Muscle layer of duodenum (tissue), 2 donors: Measurements from ENCODE around the gene MCM3AP.

ENCODE experiments used
- H3K27ac ChIP-seq: one replicate; pipeline ENCODE4 v1.7.0; 2013; ENCODE audit warnings: mild to moderate bottlenecking, low read length
- H3K27me3 ChIP-seq: one replicate; pipeline ENCODE4 v1.7.0; 2013; ENCODE audit warnings: low read depth, mild to moderate bottlenecking, control low read depth, low read length
- H3K36me3 ChIP-seq, 2 donors: one replicate each; pipeline ENCODE4 v1.7.0; 2013; ENCODE audit warnings: low read length in 2 of 2, control low read depth in 1 of 2, mild to moderate bottlenecking in 1 of 2; ENCODE audit not compliant: insufficient read depth in 2 of 2, control insufficient read depth in 1 of 2
- H3K4me1 ChIP-seq, 2 donors: one replicate each; pipeline ENCODE4 v1.7.0; 2013; ENCODE audit warnings: low read length in 2 of 2, mild to moderate bottlenecking in 2 of 2, control low read depth in 1 of 2, moderate library complexity in 1 of 2; ENCODE audit not compliant: insufficient read depth in 2 of 2, control insufficient read depth in 1 of 2
- H3K4me3 ChIP-seq, 2 donors: one replicate each; pipeline ENCODE4 v1.7.0; 2013; ENCODE audit warnings: low read length in 2 of 2, low read depth in 1 of 2, mild to moderate bottlenecking in 1 of 2
- H3K9me3 ChIP-seq, 2 donors: one replicate each; pipeline ENCODE4 v1.7.0; 2013; ENCODE audit warnings: low read length in 2 of 2, control low read depth in 1 of 2, mild to moderate bottlenecking in 1 of 2; ENCODE audit not compliant: control insufficient read depth in 1 of 2
- donor health status: healthy.

The MCM3AP gene

DNA sequence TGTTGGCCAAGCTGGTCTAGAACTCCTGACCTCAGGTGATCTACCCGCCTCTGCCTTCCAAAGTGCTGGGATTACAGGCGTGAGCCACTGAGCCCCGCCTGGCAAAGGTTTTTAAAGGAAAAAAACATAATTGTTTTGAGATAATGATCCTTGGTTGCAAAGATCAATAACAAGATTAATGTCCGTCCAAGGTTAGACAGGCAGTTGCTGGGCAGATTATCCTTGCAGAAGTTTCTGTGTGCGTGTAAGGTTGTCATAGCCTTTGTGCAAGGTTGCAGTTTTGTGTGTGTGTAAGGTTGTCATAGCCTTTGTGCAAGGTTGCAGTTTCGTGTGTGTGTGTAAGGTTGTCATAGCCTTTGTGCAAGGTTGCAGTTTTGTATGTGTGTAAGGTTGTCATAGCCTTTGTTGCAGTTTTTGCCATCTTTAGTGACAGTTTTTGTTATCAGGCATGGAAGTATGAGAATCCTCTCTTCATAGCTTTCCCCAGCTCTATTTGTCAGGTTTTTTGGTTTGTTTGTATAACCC is 4.3 kb upstream of the MCM3AP start:
- Histone ChIP-seq H3K4me3 (no peak overlapping the region), H3K9me3 (no peaks in the 10 kb centered on the region), H3K36me3 (peaks cover 0 to 16% of the 10 kb centered on the region in 2 donors), H3K27ac (no peak overlapping the region), H3K4me1 (peaks cover 8% of the 10 kb centered on the region in 2 donors), H3K27me3 (no peaks in the 10 kb centered on the region)

DNA sequence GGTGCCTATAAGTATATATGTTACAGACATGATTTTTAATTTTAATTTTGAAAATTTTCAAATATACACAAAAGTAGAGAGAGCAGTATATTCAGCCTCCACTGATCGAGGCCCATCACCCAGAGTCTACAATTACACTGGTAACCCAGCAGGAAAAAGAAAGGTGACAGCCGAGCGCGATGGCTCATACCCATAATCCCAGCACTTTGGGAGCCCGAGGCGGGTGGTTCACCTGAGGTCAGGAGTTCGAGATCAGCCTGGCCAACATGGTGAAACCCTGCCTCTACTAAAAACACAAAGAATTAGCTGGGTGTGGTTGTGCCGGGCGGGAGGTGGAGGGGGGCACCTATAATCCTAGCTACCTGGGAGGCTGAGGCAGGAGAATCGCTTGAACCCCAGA is 2.1 kb upstream of the MCM3AP start:
- no peaks in the 10 kb centered on the region for H3K27me3 ChIP-seq
- peaks cover 20 to 29% of the 10 kb centered on the region in 2 donors for H3K4me1 ChIP-seq
- H3K9me3 ChIP-seq = no peaks in the 10 kb centered on the region
- no peak overlapping the region for H3K4me3 ChIP-seq
- peaks cover 9 to 26% of the 10 kb centered on the region in 2 donors for H3K36me3 ChIP-seq
- no peak overlapping the region for H3K27ac ChIP-seq

DNA sequence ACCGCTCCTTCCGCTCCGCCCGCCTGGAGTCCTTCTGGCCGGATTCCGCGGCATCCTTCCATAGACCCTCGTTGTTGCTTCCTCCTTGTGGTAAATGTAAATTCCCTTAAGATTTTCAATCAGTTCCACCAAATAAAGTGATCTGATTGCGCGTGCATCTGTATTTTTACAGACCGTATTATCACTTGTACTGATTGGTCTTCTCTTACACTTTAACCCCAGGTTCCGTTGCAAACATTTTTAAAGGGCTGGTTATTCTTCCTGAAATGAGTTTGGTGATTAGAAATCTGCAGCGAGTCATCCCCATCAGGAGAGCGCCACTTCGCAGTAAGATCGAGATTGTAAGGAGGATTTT is 1.2 kb upstream of the MCM3AP start:
- H3K36me3 ChIP-seq = peaks cover 9 to 20% of the 10 kb centered on the region in 2 donors
- H3K4me1 ChIP-seq = peaks cover 20 to 36% of the 10 kb centered on the region in 2 donors
- peak overlapping the region; percentile 85 for H3K27ac ChIP-seq
- no peaks in the 10 kb centered on the region for H3K27me3 ChIP-seq
- H3K9me3 ChIP-seq = no peaks in the 10 kb centered on the region
- H3K4me3 ChIP-seq = peak overlapping the region; percentile 95 to 99

DNA sequence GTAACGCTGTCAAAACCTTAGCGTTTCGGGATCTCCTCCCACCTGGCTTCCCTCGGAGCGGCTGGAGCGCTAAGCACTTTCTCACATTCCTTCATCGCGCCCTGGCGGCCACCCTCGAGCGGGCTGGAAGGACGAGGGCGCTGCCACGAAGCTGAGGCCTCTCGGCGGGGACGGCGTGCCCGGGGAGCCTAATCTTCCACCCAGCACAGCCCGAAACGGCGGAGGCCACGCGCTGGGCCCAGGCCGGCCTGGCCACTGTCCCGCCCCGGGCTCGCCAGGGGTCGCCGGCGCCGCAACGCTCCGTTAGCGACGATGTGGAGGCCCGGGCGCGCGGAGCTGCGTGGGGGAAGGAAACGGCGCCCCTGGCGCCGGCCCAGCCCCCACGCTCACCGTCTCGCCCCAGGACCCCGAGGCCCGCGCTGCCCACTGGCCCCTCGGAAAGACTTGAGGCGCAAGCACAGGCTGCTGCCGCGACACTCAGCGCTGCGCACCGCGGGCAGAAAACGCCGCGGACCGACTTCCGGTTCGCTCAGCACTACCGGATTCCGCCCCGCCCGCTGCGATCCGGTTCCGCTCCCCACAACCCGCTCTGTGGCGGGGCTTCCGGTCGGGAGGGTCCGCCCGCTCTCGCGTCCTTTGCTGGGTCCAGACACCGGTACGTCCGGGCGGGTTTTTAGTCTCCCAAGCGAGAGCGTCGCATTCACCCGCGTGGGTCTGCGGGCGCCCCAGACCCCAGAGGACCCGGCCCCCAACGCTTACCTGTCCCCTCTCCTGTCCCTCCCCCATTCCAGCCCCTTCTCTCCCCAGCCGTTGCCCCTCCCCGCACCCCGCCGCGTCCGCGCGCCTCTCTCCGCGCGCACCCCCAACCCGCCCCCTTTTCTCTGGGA is 593 bp upstream of the MCM3AP start, which contains the start of gene YBEY:
YBEY (plus strand) TSS at position 582 of the 887 bp plus-strand sequence. CDS start 572 bp downstream, outside the sequence.
- H3K9me3 ChIP-seq = no peaks in the 10 kb centered on the region
- peaks cover 9 to 17% of the 10 kb centered on the region in 2 donors for H3K36me3 ChIP-seq
- H3K27me3 ChIP-seq = no peaks in the 10 kb centered on the region
- H3K27ac ChIP-seq = peak within 1 kb of the TSS; percentile 85
- peaks cover 20 to 37% of the 10 kb centered on the region in 2 donors for H3K4me1 ChIP-seq
- peak within 1 kb of the TSS; percentile 95 to 99 for H3K4me3 ChIP-seq

DNA sequence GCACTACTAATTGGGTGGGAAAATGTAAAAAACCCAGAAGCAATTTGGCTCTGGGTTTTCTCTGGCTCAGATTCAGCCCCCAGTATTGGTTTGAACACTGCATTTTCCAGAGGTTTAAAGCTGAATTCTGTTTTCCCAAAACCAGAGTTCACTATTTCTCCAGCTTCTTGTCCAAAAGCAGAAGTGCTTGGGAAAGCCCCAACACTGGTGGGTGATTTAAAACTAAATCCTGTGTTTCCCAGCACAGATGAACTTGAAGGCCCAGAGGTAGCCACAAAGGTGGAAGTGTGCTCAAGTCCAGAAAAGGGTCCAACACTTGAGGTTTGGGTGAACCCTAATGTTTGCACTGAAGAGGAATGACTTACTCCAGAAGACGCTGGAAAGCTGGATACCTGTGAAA is 678 bp downstream of the MCM3AP start:
- peaks cover 12 to 26% of the 10 kb centered on the region in 2 donors for H3K36me3 ChIP-seq
- peak overlapping the region; percentile 95 to 99 for H3K4me3 ChIP-seq
- peaks cover 20 to 37% of the 10 kb centered on the region in 2 donors for H3K4me1 ChIP-seq
- no peak overlapping the region for H3K27ac ChIP-seq
- H3K9me3 ChIP-seq = no peaks in the 10 kb centered on the region
- H3K27me3 ChIP-seq = no peaks in the 10 kb centered on the region

DNA sequence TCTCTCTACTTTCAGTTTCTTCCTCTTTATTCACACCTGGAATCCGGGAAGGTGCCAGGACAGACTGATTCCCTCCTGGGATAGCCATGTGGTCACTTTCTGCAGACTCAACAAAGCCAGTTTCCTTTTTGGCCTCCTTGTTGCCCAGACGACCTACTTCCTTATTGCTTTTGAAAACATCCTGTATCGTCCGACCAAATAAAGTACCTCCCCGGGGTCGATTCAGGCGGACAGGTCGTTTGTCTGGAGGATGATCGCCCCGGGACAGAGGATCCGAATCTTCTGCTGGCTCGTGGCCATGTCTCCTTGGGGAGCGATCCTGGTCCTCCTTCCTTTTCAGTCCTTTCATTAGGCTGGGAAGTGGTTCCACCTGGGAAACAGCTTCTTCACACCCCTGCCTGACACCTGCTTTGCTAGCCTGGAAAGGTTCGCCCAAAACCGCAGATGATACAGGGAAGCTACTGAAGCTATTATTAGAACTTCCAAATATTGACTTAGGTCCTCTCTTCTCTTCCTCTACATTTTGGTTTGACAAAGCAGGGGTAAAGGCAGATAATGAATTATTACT is 1.2 kb downstream of the MCM3AP start:
- Histone ChIP-seq H3K4me1 (peaks cover 20 to 37% of the 10 kb centered on the region in 2 donors), H3K9me3 (no peaks in the 10 kb centered on the region), H3K36me3 (peaks cover 18 to 32% of the 10 kb centered on the region in 2 donors), H3K4me3 (peak overlapping the region; percentile 55 to 95), H3K27ac (no peak overlapping the region), H3K27me3 (no peaks in the 10 kb centered on the region)

DNA sequence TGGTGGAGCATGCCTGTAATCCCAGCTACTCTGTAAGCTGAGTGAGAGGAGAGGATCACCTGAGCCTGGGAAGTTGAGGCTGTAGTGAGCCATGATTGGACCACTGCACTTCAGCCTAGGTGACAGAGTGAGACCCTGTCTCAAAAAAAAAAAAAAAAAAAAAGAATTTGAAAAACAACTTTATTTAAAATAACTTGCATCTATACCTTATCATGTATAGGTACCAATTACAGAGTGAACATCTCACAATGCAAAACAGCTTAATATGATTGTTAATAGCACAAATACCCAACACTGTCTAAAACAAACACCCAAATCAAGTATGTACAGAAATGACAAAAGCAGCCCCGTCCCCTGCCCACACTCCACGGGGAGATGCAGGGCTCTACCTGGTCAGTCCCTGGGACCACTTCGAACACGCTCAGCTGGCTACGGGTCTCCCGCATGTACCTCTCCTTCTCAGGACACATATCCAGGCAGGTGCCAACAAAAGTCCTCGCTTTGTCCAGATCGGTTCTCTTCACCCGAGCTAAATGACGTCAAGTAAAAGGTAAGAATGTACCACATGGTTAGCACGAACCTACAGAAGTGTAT is 10.5 kb downstream of the MCM3AP start:
- H3K4me1 ChIP-seq = no peaks in the 10 kb centered on the region
- no peaks in the 10 kb centered on the region for H3K9me3 ChIP-seq
- no peak overlapping the region for H3K4me3 ChIP-seq
- H3K27me3 ChIP-seq = no peaks in the 10 kb centered on the region
- peaks cover 66 to 88% of the 10 kb centered on the region in 2 donors for H3K36me3 ChIP-seq
- H3K27ac ChIP-seq = no peak overlapping the region

DNA sequence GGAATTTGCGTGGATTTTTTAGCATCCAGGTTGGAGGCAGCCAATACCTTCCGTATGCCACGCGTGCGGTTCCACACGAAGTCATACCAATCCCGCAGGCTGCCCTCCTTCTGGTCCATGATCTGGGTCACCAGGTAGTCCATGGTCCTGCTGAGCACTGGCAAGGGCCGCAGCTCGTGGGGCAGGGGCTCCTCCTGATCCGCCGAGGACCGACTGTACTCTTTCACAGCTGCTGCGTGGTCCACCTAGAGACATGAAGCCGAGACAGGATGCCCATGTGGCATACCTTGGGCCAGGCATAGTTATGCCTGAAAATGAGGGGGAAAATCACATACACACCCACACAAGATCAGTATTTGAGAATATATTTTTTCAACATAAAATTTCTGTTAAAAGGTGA is 12.1 kb downstream of the MCM3AP start:
- Histone ChIP-seq H3K36me3 (peaks cover 64 to 88% of the 10 kb centered on the region in 2 donors), H3K27ac (no peak overlapping the region), H3K4me3 (no peak overlapping the region), H3K9me3 (no peaks in the 10 kb centered on the region), H3K27me3 (no peaks in the 10 kb centered on the region), H3K4me1 (no peaks in the 10 kb centered on the region)

DNA sequence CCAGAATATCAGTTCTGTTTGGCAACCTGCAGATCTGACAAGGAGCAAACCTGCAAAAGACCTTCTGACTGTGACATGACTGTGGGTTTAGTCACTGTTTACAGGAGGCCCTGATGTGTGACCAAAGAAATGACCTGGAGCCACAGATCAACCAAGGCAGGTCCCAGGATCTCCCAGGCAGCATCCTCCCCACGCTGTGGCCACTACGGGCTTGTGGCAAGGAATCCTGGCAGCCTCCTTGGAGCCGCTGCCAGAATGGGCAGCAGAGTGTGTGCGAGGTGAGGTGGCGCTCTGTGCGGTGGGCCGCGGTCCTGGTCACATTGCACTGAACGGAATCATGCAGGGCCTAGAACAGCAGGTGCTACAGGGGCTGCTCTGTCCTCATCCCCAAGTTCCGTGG is 15.9 kb downstream of the MCM3AP start:
- Histone ChIP-seq H3K36me3 (peaks cover 76 to 94% of the 10 kb centered on the region in 2 donors), H3K9me3 (no peaks in the 10 kb centered on the region), H3K27me3 (no peaks in the 10 kb centered on the region)

DNA sequence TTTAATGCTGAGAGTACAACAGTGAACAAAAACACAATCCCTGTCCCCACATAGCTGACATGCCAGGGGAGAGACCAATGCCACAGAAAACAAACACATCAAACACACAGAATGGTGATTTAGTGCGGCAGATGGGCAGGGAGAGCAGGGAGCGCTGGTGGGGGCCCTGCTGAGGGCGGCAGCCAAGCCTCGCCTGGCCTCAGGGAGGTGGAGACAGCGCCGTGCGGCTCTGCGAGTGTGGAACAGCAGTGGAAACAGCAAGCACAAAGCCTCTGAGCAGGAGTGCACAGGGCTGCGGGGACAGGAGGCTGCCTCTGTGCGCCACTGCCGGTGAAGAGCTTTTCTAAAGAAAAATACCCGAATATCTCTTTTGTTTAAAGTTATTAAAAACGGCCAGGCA is 17.0 kb downstream of the MCM3AP start:
- H3K27me3 ChIP-seq = no peaks in the 10 kb centered on the region
- no peak overlapping the region for H3K27ac ChIP-seq
- no peaks in the 10 kb centered on the region for H3K4me1 ChIP-seq
- no peak overlapping the region for H3K4me3 ChIP-seq
- H3K9me3 ChIP-seq = no peaks in the 10 kb centered on the region
- peaks cover 72 to 91% of the 10 kb centered on the region in 2 donors for H3K36me3 ChIP-seq

More for the DNA sequence above, 15.9 kb downstream of the MCM3AP start:
- Histone ChIP-seq H3K4me3 (no peak overlapping the region), H3K27ac (no peak overlapping the region), H3K4me1 (no peaks in the 10 kb centered on the region)

DNA sequence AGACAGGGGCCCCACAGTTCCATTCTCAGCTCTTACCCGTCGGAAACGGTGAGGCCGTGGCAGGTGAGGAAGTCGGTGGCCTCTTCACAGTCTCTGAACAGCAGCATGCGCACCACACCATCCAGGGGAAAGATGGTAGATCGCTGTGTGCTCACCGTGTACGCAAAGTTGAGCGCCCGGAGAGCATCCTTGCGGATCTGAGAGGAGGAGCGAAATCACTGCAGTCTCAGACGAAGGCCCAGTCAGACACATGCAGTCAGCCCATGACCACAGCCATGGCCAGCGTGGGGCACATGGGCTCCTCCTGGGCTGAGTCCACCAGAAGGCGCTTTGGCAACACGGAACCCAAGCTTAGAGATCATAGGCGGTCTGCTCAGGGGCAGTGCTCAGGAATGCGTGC is 18.5 kb downstream of the MCM3AP start:
- Histone ChIP-seq H3K9me3 (no peaks in the 10 kb centered on the region), H3K4me1 (no peaks in the 10 kb centered on the region), H3K36me3 (peaks cover 59 to 82% of the 10 kb centered on the region in 2 donors)

More for the DNA sequence above, 18.5 kb downstream of the MCM3AP start:
- Histone ChIP-seq H3K27ac (no peak overlapping the region), H3K4me3 (no peak overlapping the region), H3K27me3 (no peaks in the 10 kb centered on the region)
